T-helper 2 cell treated with Interferon-gamma antibody and Interleukin-4, amounts not matched to agents 100 ng/mL and 5 ng/mL, for 36 hours (primary cell): ENCODE data around the gene ENTPD6. TPM values are rescaled to one million over a fixed set of nuclear protein-coding genes. Genes with fewer than 3 reads are reported as not detected.

Experiments used
- intact Hi-C: fragments of 100-400 bp; cut with micrococcal nuclease; formaldehyde crosslinking; loops from one replicate; pipeline ENCODE4 v1.15.1; 2023
- total RNA-seq: library from RNA; stranded (reverse); gene quantifications from 2 replicates; pipeline ENCODE4 v1.2.3, GENCODE V29; 2022

Gene ENTPD6
- total RNA-seq, 1 donor from 2014 or later: 39.0 TPM

DNA sequence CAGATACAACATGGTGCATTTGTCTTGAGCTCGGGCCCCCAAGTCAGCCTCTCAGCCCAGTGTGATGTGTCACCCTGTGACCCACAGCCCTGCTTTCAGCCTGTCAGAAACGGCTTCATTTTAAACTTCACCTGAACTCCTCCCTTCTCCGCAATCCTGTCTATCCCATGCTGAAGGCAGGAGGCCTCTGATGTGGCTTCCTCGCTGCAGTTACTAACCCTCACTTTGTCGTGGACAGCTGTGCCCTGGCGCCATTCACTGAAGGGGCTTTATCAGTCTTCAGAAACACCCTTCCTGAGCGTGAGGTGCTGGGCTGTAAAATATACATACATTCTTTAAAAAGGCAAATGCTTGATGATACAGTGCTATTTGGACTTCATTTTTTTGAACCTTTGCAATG is 7.9 kb upstream of the ENTPD6 start:
- intact Hi-C loops: no loop called here

DNA sequence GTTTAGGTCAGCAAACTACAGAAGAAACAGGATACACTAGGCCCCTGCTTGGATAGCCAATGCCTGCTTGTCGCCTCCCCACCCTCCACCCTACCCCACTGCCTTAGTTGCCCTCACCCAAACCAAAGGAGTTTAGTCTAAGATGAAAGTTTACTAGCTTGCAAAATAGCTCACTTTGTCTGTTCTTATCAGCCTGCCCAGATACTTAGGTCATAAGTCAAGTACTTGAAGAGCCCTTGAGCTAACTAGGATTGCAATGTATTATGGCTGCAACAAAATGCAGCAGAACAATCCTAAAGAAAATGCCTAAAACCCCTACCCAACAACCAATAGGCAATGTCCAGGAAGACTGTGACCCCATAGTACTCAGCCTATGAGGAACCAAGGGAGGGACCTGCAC is 7.3 kb upstream of the ENTPD6 start:
- intact Hi-C loops: no loop called here

DNA sequence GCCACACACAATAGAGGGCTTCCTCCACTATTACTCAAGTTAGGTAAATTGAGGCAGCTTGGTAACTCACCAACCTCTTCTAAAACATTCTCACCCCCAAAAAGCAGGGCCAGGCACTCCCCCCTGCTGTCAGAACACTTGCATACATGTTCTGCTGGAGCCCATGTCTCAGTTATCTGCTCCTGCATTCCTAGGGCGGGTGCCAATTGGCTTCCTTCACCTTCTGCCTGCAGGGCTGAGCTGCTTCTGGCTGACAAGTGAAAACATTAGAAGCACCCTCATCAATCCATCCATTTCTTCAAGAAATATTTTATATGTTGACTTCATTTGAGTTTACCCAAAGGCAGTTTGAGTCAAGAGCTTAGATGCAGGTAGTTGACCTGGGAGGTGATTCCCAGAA is 4.5 kb upstream of the ENTPD6 start:
- intact Hi-C loops: no loop called here

DNA sequence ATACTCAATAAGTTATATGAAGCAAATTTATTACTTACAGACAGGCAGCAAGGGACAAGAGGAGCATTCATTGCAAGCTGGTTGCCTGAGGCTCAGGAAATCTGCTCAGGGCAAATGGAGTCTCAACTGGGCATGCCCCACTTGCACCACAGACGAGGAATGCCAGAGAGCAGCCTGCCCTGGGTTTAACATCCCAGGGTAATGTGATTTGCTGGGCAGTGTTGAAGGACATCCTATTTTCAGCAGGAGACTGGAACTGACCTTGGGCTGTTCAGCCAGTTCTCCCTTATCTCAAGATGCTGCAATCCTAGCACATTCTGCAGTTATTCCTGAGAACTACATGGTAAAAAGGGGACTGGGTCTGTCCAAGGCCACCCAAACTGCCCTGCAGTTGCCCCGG is 3.8 kb upstream of the ENTPD6 start:
- intact Hi-C loops: no loop called here

DNA sequence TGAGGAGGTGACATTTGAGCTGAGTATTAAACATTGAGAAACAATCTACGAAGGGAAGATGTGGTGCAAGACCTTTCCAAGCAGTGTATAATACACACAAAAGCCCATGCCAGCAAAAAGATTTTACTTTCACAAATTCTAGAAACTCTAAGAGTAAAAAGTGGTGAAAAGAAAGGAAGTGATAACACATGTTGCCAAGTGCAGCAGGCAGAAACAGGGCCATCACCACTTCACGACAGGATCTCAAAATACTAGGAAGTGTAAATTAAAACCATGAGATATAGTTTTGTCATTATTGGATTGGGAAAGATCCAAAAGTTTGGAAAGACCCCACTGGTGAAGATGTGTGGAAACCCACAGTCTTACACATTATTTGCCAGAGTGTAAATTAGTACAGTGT is 1.7 kb upstream of the ENTPD6 start:
- intact Hi-C loops: no loop called here

DNA sequence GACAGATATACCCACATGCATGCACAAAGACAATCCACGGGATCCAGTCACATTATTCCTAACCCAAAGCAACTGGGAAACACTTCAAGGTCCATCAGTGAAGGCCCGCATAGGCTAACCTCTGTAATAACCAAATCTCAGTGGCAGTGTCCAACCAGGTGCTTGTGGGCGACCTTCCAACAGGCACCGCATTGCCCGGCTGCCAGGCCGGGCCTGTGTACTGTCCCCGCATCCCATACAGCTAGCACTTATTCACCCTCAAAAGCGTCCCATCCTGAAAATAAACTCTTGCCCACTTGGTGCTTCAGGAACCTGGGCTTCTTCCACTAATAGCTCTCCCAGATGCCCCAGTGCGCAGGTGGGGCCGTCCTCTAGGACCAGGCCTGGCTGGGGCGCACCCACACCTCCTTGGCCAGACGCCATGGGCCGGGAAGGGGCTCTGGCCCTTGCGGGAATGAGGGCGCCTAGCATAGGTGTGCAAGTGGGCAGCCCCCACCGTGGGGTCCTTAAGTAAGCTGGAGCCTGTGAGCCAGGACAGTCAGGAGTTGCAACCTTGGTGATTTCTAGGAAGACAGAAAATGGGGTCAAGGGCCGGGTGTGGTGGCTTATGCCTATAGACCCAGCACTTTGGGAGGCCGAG is 1.1 kb upstream of the ENTPD6 start:
- intact Hi-C loops: no loop called here

DNA sequence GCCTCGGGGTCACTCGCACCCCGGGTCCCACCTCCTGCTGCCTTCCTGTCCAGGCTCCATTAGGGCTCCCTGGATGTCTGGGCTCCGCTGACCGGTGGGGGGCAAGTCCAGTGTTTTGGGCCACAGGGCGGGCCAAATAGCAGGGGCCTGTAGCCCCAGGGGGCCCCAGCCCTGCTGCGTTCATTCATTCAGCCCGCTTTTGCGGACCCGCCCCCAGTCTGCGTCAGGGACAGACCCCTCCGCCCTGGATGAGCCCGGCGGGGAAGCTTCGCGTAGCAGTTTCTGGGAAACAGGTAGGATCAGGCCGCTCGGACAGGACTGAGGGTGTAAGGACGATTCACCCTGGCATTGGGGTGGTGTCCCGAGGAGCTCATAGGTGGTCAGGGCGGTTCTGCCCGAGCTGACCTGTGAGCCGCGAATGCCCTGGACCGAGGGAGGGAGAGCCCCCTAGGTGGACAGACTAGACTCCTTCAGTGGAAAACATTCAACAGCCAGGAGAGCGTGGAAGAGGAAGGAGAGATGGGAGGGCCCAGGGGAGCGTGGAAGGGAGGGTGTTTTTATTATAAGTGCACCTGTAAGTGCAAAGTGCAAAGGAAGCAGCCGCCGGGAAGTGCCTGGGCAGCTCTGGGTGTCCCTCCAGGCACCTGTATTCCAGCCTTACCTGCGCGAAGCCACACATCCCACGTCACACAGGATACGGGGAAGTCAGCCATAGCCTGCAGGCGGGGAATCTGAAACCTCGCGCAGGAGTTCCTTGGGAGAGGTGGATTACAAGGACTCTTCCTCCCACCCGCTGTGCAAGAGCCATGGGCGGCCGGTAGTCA is 662 bp downstream of the ENTPD6 start:
- intact Hi-C loops: loop anchor here (1.0 to 5.0 kb wide), 5 partner anchors 51 to 211 kb away; partner anchors contain the start of genes ABHD12, APMAP and GINS1

DNA sequence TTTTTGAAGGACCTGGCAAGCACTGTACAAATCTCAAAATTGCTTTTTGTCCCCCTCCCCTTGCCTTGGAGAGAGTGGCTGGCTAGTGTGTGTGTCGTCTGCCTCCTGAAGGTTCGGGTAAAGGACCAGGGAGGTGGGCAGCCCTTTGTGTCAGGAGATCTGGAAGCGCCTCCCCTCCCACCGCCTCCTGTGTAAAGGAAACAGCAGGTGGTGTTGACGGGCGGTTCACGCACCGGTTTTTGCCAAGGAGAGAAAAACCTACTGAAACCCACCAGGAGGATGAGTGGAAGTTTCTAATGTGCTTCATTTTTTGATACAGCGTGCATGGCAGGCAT is 1.2 kb downstream of the ENTPD6 start:
- intact Hi-C loops: loop anchor here (5.0 kb wide), 1 partner anchor 211 kb away; the partner anchor contains the start of gene GINS1

DNA sequence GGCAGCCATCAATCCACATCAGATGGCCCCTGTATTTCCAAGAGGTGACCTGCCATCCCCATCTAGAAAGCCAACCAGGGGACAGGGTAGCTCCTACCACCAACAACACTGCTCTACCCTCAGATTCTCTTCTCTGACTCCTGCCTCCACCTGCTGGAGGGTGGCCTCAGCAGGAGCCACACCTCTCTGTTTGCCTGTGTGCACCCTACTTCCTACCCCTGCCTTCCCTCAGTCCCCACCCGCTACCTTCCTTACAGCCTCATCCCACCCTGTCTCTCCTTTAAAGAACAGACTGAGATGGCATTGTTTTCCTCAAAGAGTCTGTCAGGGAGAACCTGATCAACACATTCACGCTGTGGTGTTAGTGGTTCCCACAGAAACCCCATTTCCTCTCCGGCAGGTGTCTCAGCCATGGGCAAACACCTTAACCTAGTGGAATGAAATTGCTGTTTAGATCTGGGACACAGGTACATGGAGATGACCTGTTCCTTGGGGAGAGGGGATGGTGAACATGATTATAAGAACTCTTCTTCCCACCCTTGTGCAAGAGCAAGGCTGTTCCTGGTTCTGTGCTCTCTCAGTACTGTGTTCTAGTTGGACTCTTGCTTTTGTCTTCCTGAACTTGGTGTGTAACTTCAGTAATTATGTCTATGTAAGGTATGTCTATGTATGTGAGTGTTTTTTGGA is 1.8 kb downstream of the ENTPD6 start:
- intact Hi-C loops: loop anchor here (5.0 kb wide), 1 partner anchor 210 kb away; the partner anchor contains the start of gene GINS1

DNA sequence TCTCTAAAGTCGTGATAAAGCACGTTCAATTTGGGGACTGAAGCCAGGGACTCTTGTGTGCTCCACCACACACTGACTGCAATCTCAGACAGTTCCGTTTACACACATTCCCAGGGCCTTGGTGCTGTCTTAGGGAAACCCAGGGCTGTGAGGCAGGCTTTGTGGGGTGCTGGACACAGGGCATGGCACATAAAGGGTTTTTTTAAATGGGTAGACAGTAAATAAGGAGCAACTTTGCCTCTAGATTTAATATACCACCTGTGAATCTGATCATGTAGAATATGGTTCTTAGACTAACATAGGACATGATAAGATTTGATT is 2.3 kb downstream of the ENTPD6 start:
- intact Hi-C loops: loop anchor here (5.0 kb wide), 1 partner anchor 209 kb away; the partner anchor contains the start of gene GINS1

DNA sequence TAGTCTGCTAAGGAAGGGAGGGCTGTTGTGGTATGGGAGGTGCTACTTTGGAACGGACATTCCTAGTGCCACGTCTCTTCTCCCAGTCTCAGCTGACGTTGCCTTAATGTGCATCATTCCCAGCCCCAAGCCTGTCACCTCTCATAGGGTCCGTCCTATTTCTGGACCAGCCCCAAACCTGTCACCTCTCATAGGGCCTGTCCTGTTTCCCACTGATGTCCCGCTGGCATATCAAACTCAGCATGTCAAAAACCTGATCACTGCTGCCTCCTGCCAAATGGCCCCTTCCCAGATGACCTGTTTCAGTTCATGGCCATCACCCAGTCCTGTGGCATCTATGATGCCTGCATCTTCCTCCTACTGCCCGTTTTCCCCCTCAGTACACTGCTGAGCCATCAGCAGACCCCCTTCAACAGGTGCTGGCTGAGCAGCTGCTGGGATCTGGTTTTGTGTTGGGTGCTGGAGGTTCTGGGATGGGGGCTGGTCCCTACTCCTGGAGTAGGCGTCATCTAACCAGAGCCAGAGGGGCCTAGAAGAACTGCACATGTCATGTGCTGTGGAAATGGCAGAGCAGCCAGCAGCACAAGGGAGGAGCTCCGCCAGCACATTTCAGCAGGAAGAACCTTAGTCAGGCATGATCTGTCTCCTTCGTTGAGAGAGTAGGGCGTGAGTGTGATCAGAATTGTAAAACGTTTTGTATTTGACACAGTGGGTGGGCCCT is 3.3 kb downstream of the ENTPD6 start:
- intact Hi-C loops: loop anchor here (5.0 kb wide), 1 partner anchor 208 kb away; the partner anchor contains the start of gene GINS1

DNA sequence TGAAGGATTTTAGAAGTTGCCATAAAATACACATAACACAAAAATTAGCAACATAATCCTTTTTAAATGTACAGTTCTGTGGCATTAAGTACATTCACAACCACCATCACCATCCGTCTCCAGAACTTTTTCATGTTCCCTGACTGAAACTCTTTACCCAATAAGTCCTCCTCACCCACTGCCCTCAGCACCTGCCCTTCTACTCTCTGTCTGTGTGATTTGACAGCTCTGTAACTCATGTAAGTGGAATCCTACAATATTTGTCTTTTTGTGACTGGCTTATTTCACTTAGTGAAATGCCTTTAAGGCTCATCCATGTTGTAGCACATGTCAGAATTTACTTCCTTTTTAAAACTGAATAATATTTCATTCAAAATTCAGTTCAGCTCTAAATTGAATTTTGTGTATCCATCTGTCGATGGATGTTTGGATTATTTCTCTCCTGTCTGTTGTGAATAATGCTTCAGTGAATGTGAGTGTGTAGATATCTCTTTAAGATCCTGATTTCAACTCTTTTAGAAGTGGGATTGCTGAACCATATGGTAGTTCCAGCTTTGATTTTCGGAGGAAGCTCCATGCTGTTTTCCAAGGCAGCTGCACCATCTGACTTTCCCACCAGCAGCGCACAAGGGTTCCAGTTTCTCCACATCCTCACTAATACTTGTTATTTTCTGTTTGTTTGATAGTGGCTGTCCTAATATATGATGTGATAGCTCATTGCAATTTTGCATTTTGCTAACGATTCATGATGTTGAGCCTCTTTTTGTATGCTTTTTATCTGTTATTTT is 4.2 kb downstream of the ENTPD6 start:
- intact Hi-C loops: loop anchor here (5.0 kb wide), 1 partner anchor 208 kb away; the partner anchor contains the start of gene GINS1

DNA sequence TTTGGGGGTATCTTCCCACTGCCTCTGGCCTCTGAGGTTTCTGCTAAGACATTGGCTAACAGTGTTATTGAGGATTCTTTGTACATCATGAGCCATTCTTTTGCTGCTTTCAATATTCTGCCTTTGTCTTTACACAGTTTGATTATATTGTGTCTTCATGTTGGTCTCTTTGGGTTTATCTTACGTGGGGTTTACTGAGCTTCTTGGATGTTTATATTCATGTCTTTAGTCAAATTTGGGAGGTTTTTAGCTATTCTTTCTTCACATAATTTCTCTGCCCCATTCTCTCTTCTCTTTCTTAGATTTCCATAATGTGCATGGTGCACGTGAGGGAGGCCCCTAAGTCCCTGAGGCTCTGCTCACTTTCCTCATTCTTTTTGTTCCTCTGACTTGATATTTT is 7.6 kb downstream of the ENTPD6 start:
- intact Hi-C loops: no loop called here

DNA sequence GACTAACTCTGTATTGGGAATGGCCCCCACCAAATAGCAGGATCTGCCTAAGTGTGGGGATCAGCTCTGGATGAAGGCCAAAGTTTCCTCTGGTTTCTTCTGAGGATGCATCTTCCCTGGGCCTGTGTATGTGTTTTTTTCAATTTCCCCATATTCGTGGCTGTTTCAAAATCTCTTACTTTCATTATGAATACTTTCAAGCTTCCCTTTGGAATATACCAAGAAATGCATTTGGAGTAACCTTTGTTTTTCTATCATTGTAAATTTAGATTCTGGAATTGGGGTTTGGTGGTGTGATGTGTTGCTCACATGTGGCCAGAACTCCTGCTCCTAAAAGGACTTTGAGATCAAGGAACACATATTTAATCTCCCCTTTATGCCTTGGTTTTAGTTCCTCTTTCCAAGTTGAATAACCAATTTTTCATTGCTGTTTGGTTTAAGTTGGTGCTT is 8.4 kb downstream of the ENTPD6 start:
- intact Hi-C loops: no loop called here

DNA sequence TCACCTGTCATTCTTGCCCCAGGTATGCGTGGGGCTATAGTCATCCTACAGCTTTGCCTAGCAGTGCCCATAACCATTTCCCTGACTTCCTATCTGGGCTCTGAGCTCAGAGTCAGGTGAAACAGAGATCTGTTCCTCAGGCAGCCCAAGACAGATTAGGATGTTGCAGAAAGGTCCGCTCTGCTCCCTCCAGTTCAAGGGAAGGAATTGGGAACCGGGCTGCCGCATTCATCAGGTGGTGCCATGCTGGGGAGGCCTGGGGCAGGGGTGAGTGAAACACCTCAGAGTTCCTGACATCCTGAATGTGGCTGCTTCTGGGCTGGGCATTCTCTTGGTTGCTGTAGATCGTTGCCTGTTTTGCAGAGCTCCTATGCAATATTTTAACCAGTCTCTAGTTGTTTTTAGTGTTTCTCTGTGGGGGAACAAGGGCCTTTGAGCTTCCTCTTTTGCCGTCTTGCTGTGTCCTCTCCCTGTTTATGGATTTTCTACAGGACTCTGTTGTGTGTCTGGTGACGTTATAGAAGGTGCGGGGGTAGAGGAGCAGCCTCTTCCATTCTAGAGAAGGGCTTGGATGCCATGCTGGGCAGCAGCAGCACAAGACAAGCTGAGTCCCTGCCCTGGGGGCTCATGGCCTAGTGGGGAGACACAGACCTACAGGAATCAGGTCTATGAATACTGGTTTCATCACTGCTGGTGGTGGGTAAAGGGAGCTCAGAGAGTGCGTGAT is 9.2 kb downstream of the ENTPD6 start:
- intact Hi-C loops: no loop called here

DNA sequence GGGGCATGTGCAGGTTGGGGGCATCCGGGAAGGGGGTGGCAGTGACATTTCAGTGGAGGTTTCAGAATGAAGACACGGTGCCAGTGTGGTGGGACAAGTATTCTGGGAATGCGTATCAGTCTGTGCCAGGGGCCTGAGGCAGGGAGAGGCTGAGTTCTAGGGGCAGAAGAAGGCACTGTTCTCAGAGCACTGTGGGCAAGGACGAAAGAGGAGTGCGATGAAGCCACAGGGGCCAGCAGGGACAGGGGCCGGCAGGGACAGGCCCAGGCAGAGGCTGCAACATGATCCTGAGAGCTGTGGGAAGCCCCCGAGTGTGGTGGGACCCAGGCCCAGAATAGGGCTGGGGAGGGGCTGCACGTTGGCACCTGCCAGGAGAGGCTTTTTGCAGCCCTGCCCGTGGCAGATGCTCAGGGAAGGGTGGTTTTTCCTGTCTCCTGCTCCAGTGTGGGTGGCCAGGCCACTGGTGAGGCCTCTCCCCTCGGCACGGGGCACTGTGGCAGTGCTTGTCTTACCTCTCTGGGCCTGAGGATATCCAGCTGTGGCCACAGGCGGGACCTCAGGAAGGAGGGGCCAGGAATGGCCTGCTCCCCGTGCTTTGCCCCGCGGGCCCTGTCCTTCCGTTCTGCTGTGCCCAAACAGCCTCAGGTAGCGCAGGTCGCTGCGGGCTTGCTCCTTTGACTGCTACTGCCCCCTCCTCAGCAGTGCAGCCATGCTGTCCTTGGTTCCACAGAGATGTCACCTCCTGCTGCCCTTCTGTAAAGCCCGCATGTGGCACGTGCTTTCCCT is 10.0 kb downstream of the ENTPD6 start:
- intact Hi-C loops: no loop called here

DNA sequence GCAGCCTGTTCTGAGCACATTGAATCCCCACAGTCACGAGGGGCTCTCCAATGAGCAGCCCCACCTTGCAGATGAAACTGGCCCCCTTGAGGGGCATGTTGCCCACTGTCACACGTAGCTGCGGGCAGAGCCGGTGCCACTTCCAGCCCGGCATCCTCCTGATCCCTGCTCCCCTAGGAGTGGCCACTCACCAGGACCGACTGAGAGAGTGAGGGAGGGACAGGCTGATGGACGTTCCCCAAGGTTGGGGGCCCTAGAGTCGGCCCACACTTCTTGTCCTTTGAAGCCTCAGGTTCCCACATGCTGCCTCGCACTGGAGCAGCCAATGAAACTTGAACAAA is 10.5 kb downstream of the ENTPD6 start:
- intact Hi-C loops: no loop called here

DNA sequence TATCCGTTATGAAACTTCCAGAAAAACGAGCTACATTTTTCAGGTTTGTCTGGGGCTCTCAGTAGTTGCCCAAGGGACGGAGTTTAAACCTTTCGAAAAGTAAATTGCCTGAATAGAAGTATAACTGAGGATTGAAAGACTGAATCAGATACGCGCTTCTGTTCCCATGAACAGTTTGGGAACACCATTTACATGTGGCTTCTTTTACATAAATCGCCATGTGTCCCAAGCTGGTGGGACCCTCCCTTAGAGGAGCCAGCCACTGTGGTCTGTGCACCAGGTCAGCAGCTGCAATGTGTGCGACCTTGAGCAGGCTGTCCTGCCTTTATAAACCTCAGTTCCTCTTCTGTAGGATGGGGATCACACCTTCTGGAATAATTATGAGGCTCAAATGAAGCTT is 11.0 kb downstream of the ENTPD6 start:
- intact Hi-C loops: no loop called here
